ENCODE results near the gene MAGEB1.

Gene MAGEB1

DNA sequence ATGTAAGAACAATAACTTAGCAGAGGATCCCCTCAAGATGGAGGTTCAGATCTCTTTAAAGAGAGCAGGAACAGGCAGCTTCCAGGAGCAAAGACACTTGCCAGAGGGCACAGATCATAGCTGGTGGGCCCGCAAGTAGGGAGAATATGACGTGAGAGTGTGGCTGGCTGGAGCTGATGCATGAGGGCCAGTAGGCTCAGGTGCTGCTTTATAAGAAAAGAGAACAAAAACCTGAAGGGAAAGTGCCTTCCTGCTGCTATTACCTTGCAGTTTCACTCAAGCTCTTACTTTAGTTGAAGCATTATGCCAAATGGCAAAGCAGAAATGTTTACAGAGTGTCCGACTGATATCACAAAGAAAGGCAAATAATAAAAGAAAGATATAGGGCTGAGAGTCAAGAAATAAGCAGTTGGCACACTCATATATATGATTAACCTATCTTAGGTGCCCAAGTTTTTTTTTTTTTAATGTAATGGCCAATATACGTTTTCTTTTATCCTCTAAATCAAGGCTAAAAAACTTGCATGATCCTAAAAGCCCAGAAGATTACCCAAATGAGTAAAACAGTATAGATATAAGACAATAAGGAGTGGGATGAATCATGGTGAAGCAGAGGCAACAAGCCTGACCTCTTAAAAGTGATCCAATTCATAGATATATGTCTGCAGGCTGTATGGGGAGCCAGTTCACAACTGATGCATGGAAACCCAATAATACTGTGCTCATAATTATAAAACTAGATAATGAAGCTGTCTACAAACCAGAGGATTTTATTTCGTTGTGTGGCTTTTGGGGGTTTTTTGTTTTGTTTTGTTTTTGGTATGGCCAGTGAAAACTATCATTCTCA lies 49.7 kb downstream of the MAGEB1 start:
- DNase-seq = no peak

DNA sequence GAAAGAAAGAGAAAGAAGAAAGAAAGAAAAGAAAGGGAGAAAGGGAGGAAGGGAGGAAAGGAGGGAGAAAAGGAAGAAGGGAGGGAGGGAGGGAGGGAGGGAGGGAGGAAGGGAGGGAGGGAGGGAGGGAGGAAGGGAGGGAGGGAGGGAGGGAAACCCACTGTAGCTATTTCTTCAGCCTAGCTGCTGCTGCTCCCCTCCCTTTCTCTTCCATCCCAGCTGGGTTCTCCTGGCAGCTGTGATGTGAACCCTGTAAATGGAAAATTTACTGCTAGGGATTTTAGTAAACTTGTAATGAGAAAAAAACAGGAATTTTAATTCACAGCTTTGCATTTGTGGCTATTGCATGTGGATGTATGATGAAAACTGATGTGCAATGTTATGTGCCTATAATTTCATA lies 54.3 kb downstream of the MAGEB1 start:
- DNase-seq = no peak

Data from CD4-positive, alpha-beta T cell treated with Interleukin-21 for 1 hour (primary cell).